ENCODE measurements around the gene NPY5R.

The NPY5R gene

GRCh38 chr4:163385466-163385865 lies 41.8 kb downstream of the NPY5R start:
- no peak for DNase-seq

GRCh38 chr4:163391756-163392155 lies 48.1 kb downstream of the NPY5R start:
- no peak for DNase-seq

- DNase-seq = no peak
Observed at GRCh38 chr4:163392328-163392727, 48.6 kb downstream of the NPY5R start.

- no peak for DNase-seq
Observed at GRCh38 chr4:163393471-163393870, 49.8 kb downstream of the NPY5R start.

- peak; percentile 25 for DNase-seq
Observed at GRCh38 chr4:163395055-163395454, 51.4 kb downstream of the NPY5R start.

- peak; percentile 2 for DNase-seq
Observed at GRCh38 chr4:163395758-163396157, 52.1 kb downstream of the NPY5R start.

GRCh38 chr4:163398238-163398637 lies 54.5 kb downstream of the NPY5R start:
- DNase-seq = no peak

GRCh38 chr4:163400911-163401310 lies 57.2 kb downstream of the NPY5R start:
- DNase-seq = no peak
